Measurements from ENCODE around the gene RALGPS1. TPM values are rescaled to one million over a fixed set of nuclear protein-coding genes. Genes with fewer than 3 reads are reported as not detected.

The RALGPS1 gene
- total and polyA plus RNA-seq, 2 donors (not counting 1 experiment from before 2014, with no cell fraction given): 2.0 to 5.9 TPM

DNA sequence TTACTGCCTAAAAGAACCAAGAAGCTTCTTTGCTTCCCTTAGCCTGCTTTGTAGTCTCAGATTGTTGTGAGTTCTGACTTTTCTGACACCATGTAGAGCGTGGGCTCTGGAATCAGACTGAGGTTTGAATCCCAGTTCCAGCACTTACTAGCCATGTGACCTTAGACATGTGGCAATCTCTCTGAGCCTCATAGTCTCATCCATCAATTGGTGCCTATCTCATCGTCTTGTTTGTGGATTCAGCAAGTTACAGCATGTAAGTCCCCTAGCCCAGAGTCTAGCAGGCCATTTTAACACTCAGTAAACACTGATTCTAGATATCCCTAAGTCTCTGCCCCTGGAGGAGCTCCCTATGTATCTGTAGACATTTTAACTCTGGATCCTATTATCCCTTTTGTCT lies 113.1 kb downstream of the RALGPS1 start:
- TF ChIP-seq EZH2 (IDR thresholded peaks at IDR 0.05; ENCODE audit: low read length, missing control alignments) (no peak), CTCF (conservative IDR thresholded peaks at IDR 0.05 in 1 of 2, IDR thresholded peaks at IDR 0.05 in 1 of 2; ENCODE audit: low read depth in 1 of 2, low read length in 2 of 2) (no peak)
- Histone ChIP-seq H3K79me2 (ENCODE audit: control insufficient read depth, insufficient read depth, low read length) (no peaks in the 10 kb centered on the region), H3K4me3 (replicated peaks in 1 of 4; ENCODE audit: control extremely low read depth in 1 of 4, insufficient read depth in 1 of 4, low read depth in 3 of 4, low read length in 4 of 4) (no peak overlapping the region), H3K36me3 (ENCODE audit: control insufficient read depth, insufficient read depth, low read length) (no peaks in the 10 kb centered on the region), H3K27ac (ENCODE audit: insufficient read depth, low read length) (no peak overlapping the region), H4K20me1 (ENCODE audit: control insufficient read depth, extremely low read depth, insufficient read depth, low read length) (no peaks in the 10 kb centered on the region), H3K9ac (ENCODE audit: insufficient read depth, low read length) (no peak overlapping the region), H3K4me2 (ENCODE audit: extremely low read depth, insufficient read depth, low read length) (no peak overlapping the region), H3K9me3 (ENCODE audit: control insufficient read depth, insufficient read depth, low read depth, low read length) (no peaks in the 10 kb centered on the region), H2AFZ (ENCODE audit: low read length) (no peak overlapping the region), H3K4me1 (ENCODE audit: control insufficient read depth, extremely low read depth, insufficient read depth, low read length) (peaks cover under 1% of the 10 kb centered on the region), H3K27me3 (ENCODE audit: control insufficient read depth, insufficient read depth, low read length) (no peaks in the 10 kb centered on the region)
- DNase-seq (ENCODE audit: low read depth in 2 of 2): no peak

DNA sequence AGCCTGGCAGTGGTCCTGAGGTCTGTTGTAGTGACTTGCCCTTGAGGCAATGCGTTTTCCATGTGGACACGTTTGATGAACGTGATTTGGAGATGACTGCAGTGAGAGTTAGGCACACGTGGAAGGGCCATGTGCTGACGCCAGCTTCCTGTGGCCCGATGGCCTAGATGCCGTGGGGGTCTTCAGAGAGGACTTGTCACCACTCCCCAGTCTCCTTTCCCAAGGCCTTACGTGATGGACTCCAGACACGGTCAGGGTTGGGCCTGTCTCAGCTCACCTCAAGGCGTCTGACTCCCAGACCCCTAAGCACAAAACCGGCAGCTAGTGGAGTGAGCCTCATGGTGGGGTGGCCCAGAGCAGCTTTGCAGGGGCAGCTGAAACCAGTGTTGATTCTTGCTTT lies 115.0 kb downstream of the RALGPS1 start:
- no peaks in the 10 kb centered on the region for H3K36me3 ChIP-seq (ENCODE audit: control insufficient read depth, insufficient read depth, low read length)
- no peaks in the 10 kb centered on the region for H3K9me3 ChIP-seq (ENCODE audit: control insufficient read depth, insufficient read depth, low read depth, low read length)
- no peak overlapping the region for H3K4me2 ChIP-seq (ENCODE audit: extremely low read depth, insufficient read depth, low read length)
- no peak overlapping the region for H3K9ac ChIP-seq (ENCODE audit: insufficient read depth, low read length)
- H3K79me2 ChIP-seq (ENCODE audit: control insufficient read depth, insufficient read depth, low read length): no peaks in the 10 kb centered on the region
- H2AFZ ChIP-seq (ENCODE audit: low read length): no peak overlapping the region
- no peak overlapping the region for H3K4me3 ChIP-seq (replicated peaks in 1 of 4; ENCODE audit: control extremely low read depth in 1 of 4, insufficient read depth in 1 of 4, low read depth in 3 of 4, low read length in 4 of 4)
- no peaks in the 10 kb centered on the region for H4K20me1 ChIP-seq (ENCODE audit: control insufficient read depth, extremely low read depth, insufficient read depth, low read length)
- TF ChIP-seq CTCF (conservative IDR thresholded peaks at IDR 0.05 in 1 of 2, IDR thresholded peaks at IDR 0.05 in 1 of 2; ENCODE audit: low read depth in 1 of 2, low read length in 2 of 2) (no peak), EZH2 (IDR thresholded peaks at IDR 0.05; ENCODE audit: low read length, missing control alignments) (no peak)
- no peak for DNase-seq (ENCODE audit: low read depth in 2 of 2)
- no peaks in the 10 kb centered on the region for H3K27me3 ChIP-seq (ENCODE audit: control insufficient read depth, insufficient read depth, low read length)
- no peak overlapping the region for H3K27ac ChIP-seq (ENCODE audit: insufficient read depth, low read length)
- peaks cover 3% of the 10 kb centered on the region for H3K4me1 ChIP-seq (ENCODE audit: control insufficient read depth, extremely low read depth, insufficient read depth, low read length)

DNA sequence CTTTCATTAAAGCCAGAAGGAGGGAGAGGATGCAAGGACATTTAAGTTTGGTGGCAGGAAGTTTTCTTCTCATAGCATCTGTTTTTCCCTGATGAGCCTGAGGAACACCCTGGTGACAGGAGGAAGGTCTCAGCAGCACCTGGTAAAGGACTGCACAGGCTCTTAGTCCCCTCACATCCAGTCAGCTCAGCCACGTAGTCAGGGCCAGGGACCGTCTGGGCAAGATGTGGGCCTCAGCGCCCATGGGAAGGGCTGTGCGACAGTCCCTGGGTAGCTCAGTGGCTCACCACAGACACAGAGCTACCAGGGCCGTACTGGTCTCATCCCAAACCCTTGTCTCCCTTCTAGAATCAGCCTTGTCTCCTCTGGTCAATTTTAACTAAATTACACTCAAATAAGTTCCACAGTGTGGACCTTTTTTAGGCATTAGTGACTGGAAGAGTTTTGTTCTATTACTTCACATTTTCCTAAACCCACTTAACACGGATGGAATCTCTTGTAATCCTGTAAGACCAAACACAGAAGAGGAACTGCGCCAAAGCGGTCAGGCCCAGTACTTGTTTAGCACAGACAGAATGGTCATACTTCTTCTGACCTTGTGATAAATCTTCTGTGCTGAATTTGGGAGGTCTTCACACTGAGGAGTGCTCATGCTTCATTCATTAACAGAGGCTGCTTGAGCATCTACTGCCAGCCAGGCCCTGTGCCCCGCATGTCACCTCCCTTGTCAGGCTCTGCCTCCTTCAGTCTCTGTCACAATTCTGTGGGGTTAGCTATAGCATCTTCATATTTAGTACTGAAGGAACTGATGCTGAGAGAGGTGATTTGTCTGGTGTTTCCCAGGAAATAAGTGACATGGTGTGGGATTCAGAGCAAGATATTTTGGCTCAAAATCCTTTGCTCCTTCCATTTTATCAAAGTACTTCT lies 116.5 kb downstream of the RALGPS1 start:
- H2AFZ ChIP-seq (ENCODE audit: low read length): no peak overlapping the region
- no peaks in the 10 kb centered on the region for H3K27me3 ChIP-seq (ENCODE audit: control insufficient read depth, insufficient read depth, low read length)
- no peak overlapping the region for H3K4me3 ChIP-seq (replicated peaks in 1 of 4; ENCODE audit: control extremely low read depth in 1 of 4, insufficient read depth in 1 of 4, low read depth in 3 of 4, low read length in 4 of 4)
- peaks cover 9% of the 10 kb centered on the region for H3K4me1 ChIP-seq (ENCODE audit: control insufficient read depth, extremely low read depth, insufficient read depth, low read length)
- no peak for DNase-seq (ENCODE audit: low read depth in 2 of 2)
- no peaks in the 10 kb centered on the region for H4K20me1 ChIP-seq (ENCODE audit: control insufficient read depth, extremely low read depth, insufficient read depth, low read length)
- no peak overlapping the region for H3K9ac ChIP-seq (ENCODE audit: insufficient read depth, low read length)
- no peaks in the 10 kb centered on the region for H3K36me3 ChIP-seq (ENCODE audit: control insufficient read depth, insufficient read depth, low read length)
- TF ChIP-seq CTCF (conservative IDR thresholded peaks at IDR 0.05 in 1 of 2, IDR thresholded peaks at IDR 0.05 in 1 of 2; ENCODE audit: low read depth in 1 of 2, low read length in 2 of 2) (no peak), EZH2 (IDR thresholded peaks at IDR 0.05; ENCODE audit: low read length, missing control alignments) (no peak)
- H3K27ac ChIP-seq (ENCODE audit: insufficient read depth, low read length): no peak overlapping the region
- H3K79me2 ChIP-seq (ENCODE audit: control insufficient read depth, insufficient read depth, low read length): no peaks in the 10 kb centered on the region
- no peak overlapping the region for H3K4me2 ChIP-seq (ENCODE audit: extremely low read depth, insufficient read depth, low read length)
- no peaks in the 10 kb centered on the region for H3K9me3 ChIP-seq (ENCODE audit: control insufficient read depth, insufficient read depth, low read depth, low read length)

Data from fibroblast of lung (primary cell).